ENCODE results near the gene F13A1.

DNA sequence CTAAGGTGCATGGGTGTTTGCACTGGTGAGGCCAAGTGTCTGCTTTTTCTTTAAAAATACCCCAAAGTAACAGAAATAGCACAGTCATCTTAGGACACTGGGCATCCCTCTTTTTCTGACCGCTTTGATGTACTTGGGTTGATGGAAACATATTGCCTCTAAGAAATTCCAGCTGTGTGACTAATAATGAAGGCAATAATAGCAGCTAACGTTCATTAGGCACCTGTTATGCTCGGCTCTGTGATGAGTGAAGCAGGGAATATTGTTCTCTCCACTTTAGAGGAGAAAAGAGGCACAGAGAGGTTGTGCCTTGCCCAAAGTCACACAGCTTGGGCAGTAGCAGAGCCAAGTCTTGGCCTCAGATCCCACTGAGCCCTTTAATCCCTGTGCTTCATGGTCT is 100.7 kb downstream of the F13A1 start:
- TF ChIP-seq POLR2A (IDR thresholded peaks at IDR 0.05; ENCODE audit: low read length) (no peak), GATA1 (IDR thresholded peaks at IDR 0.05; ENCODE audit: low read depth, low read length) (no peak)
